ENCODE measurements around the gene CUEDC1.

CUEDC1 gene

DNA sequence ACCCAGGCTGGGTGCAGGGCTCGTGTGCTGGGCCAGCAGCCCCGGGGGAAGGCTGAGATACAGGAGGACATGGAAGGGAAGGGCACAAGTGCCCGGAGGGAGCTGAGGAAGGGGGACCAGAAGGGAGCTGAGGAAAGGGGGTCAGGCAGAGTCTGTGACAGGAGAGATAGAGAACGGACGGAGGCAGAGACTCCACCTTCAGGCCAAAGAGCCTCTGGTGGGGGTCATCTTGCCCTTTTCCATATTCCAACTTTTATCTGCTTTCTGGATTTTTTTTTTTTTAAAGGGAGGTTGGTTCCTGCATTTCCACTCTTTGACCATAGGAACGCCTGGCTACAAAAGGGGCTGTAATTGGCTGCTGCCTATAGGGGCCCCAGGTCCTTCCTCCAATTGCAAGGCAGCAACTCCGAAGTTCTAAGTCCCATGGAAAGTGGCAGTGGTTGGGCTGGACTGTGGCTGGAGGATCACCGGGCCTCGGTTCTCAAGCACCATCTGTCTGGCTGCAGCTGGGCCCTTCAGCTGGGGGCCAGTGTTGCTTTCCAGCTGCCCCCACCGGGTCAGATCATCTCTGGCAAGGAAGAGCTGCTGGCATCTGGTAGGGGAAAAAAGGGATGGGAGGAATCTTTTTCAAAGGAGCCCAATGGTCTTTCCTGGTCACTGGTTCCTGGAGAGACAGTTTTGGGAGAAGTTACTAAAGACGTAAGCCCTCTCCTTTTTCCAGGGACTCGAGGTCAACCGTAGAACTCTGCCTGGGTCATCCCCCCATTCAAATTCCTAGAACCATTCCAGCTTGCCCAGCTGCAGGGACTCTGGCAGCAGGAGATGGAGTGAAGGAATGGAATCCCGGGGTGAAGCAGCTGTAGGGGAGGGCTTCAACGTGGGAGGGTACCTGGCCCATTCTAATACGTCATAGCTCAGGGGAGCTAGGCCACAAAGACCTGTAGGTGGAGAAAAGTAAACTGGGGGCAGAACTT lies 92.2 kb downstream of the CUEDC1 start:
- Histone ChIP-seq H3K4me1 (ENCODE audit: control insufficient read depth in 2 of 2, insufficient read depth in 2 of 2, low read length in 2 of 2) (peaks cover 24 to 25% of the 10 kb centered on the region in 2 donors), H3K9ac (ENCODE audit: low read depth in 1 of 2, low read length in 2 of 2) (no peak overlapping the region), H3K27ac (ENCODE audit: low read depth in 2 of 2, low read length in 2 of 2) (peak overlapping the region in 1 of 2 donors; percentile 86), H3K9me3 (ENCODE audit: control insufficient read depth in 2 of 2, low read length in 2 of 2) (no peaks in the 10 kb centered on the region), H3K36me3 (ENCODE audit: control insufficient read depth in 2 of 2, insufficient read depth in 2 of 2, low read length in 2 of 2) (no peaks in the 10 kb centered on the region), H3K4me3 (ENCODE audit: low read length in 2 of 2) (no peak overlapping the region), H3K27me3 (ENCODE audit: control insufficient read depth in 2 of 2, insufficient read depth in 2 of 2, low read length in 2 of 2) (no peaks in the 10 kb centered on the region)

DNA sequence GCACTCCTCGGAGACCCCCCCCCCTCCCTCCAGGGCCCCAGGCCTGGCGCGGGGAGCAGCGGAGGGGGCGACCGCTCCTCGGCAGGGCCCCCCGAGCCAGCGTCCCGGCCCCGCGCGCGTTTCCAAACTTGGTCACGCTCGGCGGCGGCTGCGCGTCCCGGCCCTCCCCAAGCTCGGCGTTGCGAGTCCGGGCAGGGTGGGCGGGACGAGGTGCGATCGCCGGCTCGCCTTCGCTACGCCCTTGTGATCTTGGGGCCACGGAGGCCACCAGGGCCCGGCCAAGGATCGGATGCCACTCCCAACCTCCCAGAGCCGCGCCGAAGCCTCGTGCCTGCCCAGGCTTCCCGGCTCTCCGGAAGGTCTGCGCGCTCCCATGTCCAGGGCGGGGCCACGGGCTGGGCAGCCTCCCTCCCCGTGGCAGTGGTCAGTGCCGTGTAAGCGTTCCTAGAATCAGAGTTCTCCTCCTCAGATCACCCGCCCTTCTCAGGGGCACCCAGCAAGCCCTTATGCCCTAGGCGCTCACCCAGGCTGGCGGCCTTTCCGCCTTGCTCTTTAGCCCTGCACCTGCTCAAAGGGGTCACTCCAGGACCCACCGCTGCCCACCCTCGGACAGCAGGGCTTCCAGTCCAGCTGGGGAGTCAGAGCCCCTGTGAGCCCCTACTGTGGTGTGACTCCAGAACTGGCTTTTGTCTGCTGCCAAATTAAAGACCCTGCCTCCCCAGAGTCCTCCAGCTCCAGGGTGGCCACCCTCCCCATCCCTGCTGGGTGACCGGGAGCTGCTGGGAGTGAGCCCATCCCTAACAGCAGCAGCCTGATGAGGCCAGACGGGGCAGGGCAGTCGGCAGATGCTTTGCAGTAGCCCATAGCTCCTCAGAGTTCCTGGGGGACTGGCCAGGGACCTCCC lies 93.2 kb downstream of the CUEDC1 start:
- Histone ChIP-seq H3K4me1 (ENCODE audit: control insufficient read depth in 2 of 2, insufficient read depth in 2 of 2, low read length in 2 of 2) (peaks cover 22% of the 10 kb centered on the region in 2 donors), H3K9ac (ENCODE audit: low read depth in 1 of 2, low read length in 2 of 2) (peak overlapping the region; percentile 54 to 72), H3K27ac (ENCODE audit: low read depth in 2 of 2, low read length in 2 of 2) (peak overlapping the region; percentile 73 to 86)

DNA sequence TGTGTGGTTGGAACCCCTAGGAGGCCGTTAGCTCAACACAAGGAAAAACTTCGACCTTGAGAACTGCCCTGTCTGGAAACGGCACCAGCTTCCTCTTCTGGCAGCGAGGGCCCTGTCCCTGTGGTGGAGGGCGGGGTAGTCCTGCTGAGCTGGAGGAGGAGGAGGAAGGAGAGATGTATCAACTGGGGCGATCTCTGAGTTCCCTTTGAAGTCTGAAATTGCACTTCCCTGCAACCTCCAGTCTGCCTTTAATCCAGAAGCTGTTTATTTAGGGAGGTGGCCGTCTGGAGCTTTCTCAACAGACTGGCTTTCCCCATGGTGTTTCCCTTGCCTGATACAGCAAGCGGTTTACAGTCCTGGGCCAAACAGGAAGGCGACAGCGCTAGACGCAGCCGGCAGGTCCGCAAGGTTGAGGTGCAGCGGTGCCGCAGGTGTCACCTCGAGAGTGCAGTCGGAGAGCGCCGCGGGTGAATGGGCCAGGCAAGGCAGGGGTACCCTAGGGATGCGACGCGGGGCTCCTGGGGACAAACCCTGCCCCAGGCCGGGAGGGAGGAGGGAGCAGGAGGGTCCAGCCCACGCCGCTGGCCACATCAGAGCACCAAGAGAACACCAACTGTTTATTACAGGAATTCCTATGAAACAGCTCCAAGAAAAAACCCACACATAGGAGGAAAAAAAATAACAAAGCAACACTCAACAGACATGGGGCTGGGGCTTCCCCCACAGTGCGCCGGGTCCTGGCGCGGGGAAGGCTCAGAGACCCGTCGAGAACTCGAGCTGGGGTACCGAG lies 94.0 kb downstream of the CUEDC1 start:
- peak overlapping the region; percentile 73 to 86 for H3K27ac ChIP-seq (ENCODE audit: low read depth in 2 of 2, low read length in 2 of 2)
- no peaks in the 10 kb centered on the region for H3K9me3 ChIP-seq (ENCODE audit: control insufficient read depth in 2 of 2, low read length in 2 of 2)
- H3K36me3 ChIP-seq (ENCODE audit: control insufficient read depth in 2 of 2, insufficient read depth in 2 of 2, low read length in 2 of 2), result no peaks in the 10 kb centered on the region
- no peaks in the 10 kb centered on the region for H3K27me3 ChIP-seq (ENCODE audit: control insufficient read depth in 2 of 2, insufficient read depth in 2 of 2, low read length in 2 of 2)
- peak overlapping the region; percentile 61 to 62 for H3K4me3 ChIP-seq (ENCODE audit: low read length in 2 of 2)
- H3K9ac ChIP-seq (ENCODE audit: low read depth in 1 of 2, low read length in 2 of 2), result peak overlapping the region; percentile 54 to 72
- peaks cover 22% of the 10 kb centered on the region in 2 donors for H3K4me1 ChIP-seq (ENCODE audit: control insufficient read depth in 2 of 2, insufficient read depth in 2 of 2, low read length in 2 of 2)

More for the DNA sequence above, 93.2 kb downstream of the CUEDC1 start:
- peak overlapping the region; percentile 61 to 62 for H3K4me3 ChIP-seq (ENCODE audit: low read length in 2 of 2)
- no peaks in the 10 kb centered on the region for H3K27me3 ChIP-seq (ENCODE audit: control insufficient read depth in 2 of 2, insufficient read depth in 2 of 2, low read length in 2 of 2)
- no peaks in the 10 kb centered on the region for H3K36me3 ChIP-seq (ENCODE audit: control insufficient read depth in 2 of 2, insufficient read depth in 2 of 2, low read length in 2 of 2)
- H3K9me3 ChIP-seq (ENCODE audit: control insufficient read depth in 2 of 2, low read length in 2 of 2), result no peaks in the 10 kb centered on the region

DNA sequence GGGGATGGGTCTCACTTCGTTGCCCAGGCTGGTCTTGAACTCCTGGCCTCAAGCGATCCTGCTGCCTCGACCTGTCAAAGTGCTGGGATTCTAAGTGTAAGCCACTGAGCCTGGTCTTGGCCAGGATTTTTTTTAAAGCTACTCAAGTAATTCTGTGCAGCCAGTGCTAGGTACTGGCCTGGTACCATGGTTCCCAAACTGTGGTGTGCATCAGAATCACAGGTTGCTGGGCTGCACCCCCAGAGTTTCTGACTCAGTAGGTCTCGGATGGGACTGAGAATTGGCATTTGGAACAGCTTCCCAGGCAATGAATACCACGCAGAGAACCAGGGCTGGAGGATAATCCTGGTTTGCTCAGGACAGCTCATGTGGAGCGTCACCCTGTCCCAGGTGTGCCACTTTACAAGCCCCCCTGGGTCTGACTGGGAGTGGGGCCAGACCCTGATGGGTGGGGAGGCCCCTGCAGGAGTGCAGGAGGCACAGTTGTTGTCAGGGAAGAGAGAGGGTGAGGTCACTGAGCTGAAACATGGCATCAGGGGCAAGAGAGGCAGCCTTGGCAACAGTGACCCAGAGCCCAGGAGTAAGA lies 94.7 kb downstream of the CUEDC1 start:
- H3K27ac ChIP-seq (ENCODE audit: low read depth in 2 of 2, low read length in 2 of 2), result peak overlapping the region; percentile 73 to 86
- no peaks in the 10 kb centered on the region for H3K9me3 ChIP-seq (ENCODE audit: control insufficient read depth in 2 of 2, low read length in 2 of 2)
- no peaks in the 10 kb centered on the region for H3K27me3 ChIP-seq (ENCODE audit: control insufficient read depth in 2 of 2, insufficient read depth in 2 of 2, low read length in 2 of 2)
- no peaks in the 10 kb centered on the region for H3K36me3 ChIP-seq (ENCODE audit: control insufficient read depth in 2 of 2, insufficient read depth in 2 of 2, low read length in 2 of 2)
- peak overlapping the region; percentile 61 to 62 for H3K4me3 ChIP-seq (ENCODE audit: low read length in 2 of 2)
- H3K9ac ChIP-seq (ENCODE audit: low read depth in 1 of 2, low read length in 2 of 2), result peak overlapping the region; percentile 17 to 72
- peaks cover 22% of the 10 kb centered on the region in 2 donors for H3K4me1 ChIP-seq (ENCODE audit: control insufficient read depth in 2 of 2, insufficient read depth in 2 of 2, low read length in 2 of 2)

DNA sequence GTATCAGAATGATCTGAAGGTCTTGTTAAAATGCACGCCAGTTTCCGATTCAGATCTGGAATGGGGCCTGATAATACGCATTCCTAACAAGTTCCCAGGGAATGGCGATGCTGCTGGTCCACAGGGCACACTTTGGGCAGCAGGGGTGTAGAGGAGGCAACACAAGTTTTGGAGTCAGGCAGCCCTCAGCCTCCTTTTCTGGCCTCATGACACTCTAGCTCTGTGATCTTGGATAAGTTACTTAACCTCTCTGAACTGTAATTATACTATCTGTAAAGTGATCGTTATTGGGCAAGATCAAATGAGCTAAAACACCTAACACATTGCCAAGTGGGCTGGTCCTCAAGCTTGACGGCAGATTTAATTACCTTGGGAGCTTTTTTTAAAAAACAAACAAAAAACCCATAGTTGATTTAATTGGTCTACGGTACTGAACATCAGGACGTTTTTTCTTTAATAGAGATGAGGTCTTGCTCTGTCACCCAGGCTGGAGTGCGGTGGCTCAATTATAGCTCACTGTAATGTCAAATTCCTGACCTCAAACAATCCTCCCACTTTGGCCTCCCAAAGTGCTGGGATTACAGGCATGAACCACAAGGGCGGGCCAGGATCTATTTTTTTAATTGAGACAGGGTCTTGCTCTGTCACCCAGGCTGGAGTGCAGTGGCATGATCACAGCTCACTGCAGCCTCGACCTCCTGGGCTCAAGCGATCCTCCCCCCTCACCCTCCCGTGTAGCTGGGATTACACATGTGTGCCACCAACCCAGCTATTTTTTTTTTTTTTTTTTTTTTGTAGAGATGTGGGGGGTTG lies 95.4 kb downstream of the CUEDC1 start:
- Histone ChIP-seq H3K27ac (ENCODE audit: low read depth in 2 of 2, low read length in 2 of 2) (no peak overlapping the region), H3K4me3 (ENCODE audit: low read length in 2 of 2) (no peak overlapping the region), H3K4me1 (ENCODE audit: control insufficient read depth in 2 of 2, insufficient read depth in 2 of 2, low read length in 2 of 2) (peaks cover 22% of the 10 kb centered on the region in 2 donors), H3K9me3 (ENCODE audit: control insufficient read depth in 2 of 2, low read length in 2 of 2) (no peaks in the 10 kb centered on the region), H3K36me3 (ENCODE audit: control insufficient read depth in 2 of 2, insufficient read depth in 2 of 2, low read length in 2 of 2) (no peaks in the 10 kb centered on the region), H3K9ac (ENCODE audit: low read depth in 1 of 2, low read length in 2 of 2) (no peak overlapping the region), H3K27me3 (ENCODE audit: control insufficient read depth in 2 of 2, insufficient read depth in 2 of 2, low read length in 2 of 2) (no peaks in the 10 kb centered on the region)

DNA sequence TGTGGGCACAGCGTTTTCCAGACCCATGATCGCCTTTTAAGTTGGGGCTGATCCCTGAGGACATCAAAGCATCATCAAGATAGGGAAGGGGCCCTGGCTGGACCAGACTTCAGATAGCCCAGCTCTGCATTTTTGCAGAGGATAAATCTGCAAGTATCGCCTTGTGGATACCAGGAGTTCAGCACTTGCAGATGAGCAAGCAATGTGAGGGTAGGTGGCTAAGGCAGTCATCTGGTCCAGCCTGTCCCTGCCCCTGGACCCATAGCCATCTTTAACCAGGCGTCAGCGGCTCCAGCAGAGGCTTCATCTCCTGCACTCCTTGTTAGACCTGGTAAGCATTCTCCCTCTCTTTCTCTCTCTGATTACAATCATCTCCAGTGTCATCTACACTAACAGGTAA lies 96.4 kb downstream of the CUEDC1 start:
- H3K27ac ChIP-seq (ENCODE audit: low read depth in 2 of 2, low read length in 2 of 2), result no peak overlapping the region
- no peaks in the 10 kb centered on the region for H3K27me3 ChIP-seq (ENCODE audit: control insufficient read depth in 2 of 2, insufficient read depth in 2 of 2, low read length in 2 of 2)
- H3K9me3 ChIP-seq (ENCODE audit: control insufficient read depth in 2 of 2, low read length in 2 of 2), result no peaks in the 10 kb centered on the region
- no peak overlapping the region for H3K4me3 ChIP-seq (ENCODE audit: low read length in 2 of 2)
- H3K36me3 ChIP-seq (ENCODE audit: control insufficient read depth in 2 of 2, insufficient read depth in 2 of 2, low read length in 2 of 2), result no peaks in the 10 kb centered on the region
- peaks cover 22% of the 10 kb centered on the region in 2 donors for H3K4me1 ChIP-seq (ENCODE audit: control insufficient read depth in 2 of 2, insufficient read depth in 2 of 2, low read length in 2 of 2)
- no peak overlapping the region for H3K9ac ChIP-seq (ENCODE audit: low read depth in 1 of 2, low read length in 2 of 2)

DNA sequence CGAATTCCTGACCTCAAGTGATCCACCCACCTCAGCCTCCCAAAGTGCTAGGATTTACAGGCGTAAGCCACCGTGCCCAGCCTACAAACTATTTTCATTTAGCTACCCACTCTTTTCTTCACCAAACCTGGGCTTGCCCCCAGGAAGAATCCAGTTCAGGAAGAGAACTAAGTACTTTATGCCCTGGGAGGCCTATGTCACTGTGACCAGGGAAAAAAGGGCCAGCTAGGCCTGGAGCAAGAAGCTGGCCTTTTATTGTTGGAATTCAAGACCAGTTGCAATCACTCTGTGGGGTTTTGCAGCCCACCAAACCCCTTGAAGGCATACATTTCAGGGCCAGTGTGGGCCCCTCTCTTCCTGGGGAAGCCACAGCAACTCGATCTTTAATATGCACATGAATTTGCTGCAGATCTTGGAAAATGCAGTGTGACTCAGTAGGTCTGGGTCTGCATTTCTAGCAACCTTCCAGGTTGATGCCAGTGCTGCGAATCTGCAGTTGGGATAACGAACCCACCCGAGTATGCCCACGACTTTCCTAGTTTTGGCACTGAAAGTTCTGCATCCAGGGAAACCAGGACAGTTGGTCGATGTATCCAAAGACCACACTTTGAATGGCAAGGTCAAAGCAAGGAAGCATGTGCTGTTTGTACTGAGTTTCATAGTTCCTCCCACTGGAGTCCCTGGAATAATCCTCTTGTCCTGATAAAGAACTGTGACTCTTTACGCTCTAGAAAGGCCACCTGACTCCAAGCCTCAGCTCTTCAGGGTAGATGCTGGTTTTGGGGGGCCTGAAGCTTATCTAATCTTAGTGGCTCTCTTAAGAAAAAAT lies 98.2 kb downstream of the CUEDC1 start:
- Histone ChIP-seq H3K4me3 (ENCODE audit: low read length in 2 of 2) (no peak overlapping the region), H3K36me3 (ENCODE audit: control insufficient read depth in 2 of 2, insufficient read depth in 2 of 2, low read length in 2 of 2) (no peaks in the 10 kb centered on the region), H3K9me3 (ENCODE audit: control insufficient read depth in 2 of 2, low read length in 2 of 2) (no peaks in the 10 kb centered on the region), H3K9ac (ENCODE audit: low read depth in 1 of 2, low read length in 2 of 2) (no peak overlapping the region), H3K27ac (ENCODE audit: low read depth in 2 of 2, low read length in 2 of 2) (no peak overlapping the region), H3K4me1 (ENCODE audit: control insufficient read depth in 2 of 2, insufficient read depth in 2 of 2, low read length in 2 of 2) (peaks cover 18 to 24% of the 10 kb centered on the region in 2 donors), H3K27me3 (ENCODE audit: control insufficient read depth in 2 of 2, insufficient read depth in 2 of 2, low read length in 2 of 2) (no peaks in the 10 kb centered on the region)

DNA sequence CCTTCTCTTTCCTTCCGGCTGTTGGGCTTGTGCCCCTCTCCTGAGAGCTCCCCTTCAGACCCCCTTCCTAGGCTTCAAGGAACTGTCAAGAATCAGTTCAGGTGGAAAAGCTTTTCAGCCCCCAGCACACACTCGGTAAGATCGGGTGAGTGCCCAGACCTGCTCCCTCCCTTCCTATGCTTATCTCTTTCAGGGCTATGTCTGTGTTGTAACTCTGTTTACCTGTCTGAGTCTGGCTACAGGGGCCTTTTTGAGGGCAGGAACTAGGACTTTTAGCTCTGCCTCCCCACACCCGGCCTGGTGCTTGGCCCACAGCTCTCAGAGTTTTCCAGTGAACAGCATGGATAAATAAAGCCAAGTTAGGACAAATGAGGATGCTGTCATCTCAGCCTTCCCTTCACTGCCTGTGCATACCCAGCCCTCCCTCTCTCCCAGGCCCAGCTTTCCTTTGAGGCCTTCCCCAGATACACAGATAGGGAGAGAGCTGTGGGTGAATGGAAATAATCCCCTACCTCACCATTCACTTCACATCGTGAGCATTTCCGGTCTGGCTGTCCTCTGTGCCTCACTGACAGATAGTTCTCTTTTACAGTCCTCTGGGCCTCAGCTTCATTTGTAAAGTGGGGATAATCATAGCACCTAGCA lies 99.7 kb downstream of the CUEDC1 start:
- Histone ChIP-seq H3K9me3 (ENCODE audit: control insufficient read depth in 2 of 2, low read length in 2 of 2) (no peaks in the 10 kb centered on the region), H3K9ac (ENCODE audit: low read depth in 1 of 2, low read length in 2 of 2) (no peak overlapping the region), H3K4me1 (ENCODE audit: control insufficient read depth in 2 of 2, insufficient read depth in 2 of 2, low read length in 2 of 2) (peaks cover 16 to 25% of the 10 kb centered on the region in 2 donors), H3K4me3 (ENCODE audit: low read length in 2 of 2) (no peak overlapping the region), H3K27ac (ENCODE audit: low read depth in 2 of 2, low read length in 2 of 2) (no peak overlapping the region), H3K27me3 (ENCODE audit: control insufficient read depth in 2 of 2, insufficient read depth in 2 of 2, low read length in 2 of 2) (no peaks in the 10 kb centered on the region), H3K36me3 (ENCODE audit: control insufficient read depth in 2 of 2, insufficient read depth in 2 of 2, low read length in 2 of 2) (no peaks in the 10 kb centered on the region)
